HG02970 (cell line): Measurements from ENCODE around the gene HDGF.
"Not testable (repeated sequence)": the region's sequence is repeated elsewhere in the genome, so short reads cannot be mapped to it uniquely, and the experiment has no call there.

Source experiments
- ATAC-seq: cut with Tn5 transposase; IDR thresholded peaks from one replicate; pipeline ENCODE4 v1.9.1; 2021; ENCODE audit warnings: mild to moderate bottlenecking, moderate library complexity, moderate number of reproducible peaks; ENCODE audit not compliant: unreplicated experiment, low FRiP score

The HDGF gene

GRCh38 chr1:156767101-156767878 is 15.8 kb upstream of the HDGF start, which contains the start of gene PRCC:
Gene PRCC, plus strand, starts transcription at chr1:156767535. Its CDS starts 237 bp downstream, at chr1:156767772.
- ATAC-seq: peak; percentile 92

GRCh38 chr1:156766298-156767100 is 15.0 kb upstream of the HDGF start:
- no peak for ATAC-seq

- ATAC-seq: no peak
Measured at GRCh38 chr1:156765666-156766065, 14.2 kb upstream of the HDGF start.

GRCh38 chr1:156765136-156765535 is 13.7 kb upstream of the HDGF start:
- ATAC-seq: not testable (repeated sequence)

- ATAC-seq: no peak
Measured at GRCh38 chr1:156760796-156761104, 9.3 kb upstream of the HDGF start.

- no peak for ATAC-seq
Measured at GRCh38 chr1:156760092-156760795, 8.8 kb upstream of the HDGF start.

GRCh38 chr1:156757572-156758253 is 6.2 kb upstream of the HDGF start:
- not testable (repeated sequence) for ATAC-seq

- no peak for ATAC-seq
Measured at GRCh38 chr1:156756355-156756754, 4.9 kb upstream of the HDGF start.

GRCh38 chr1:156755527-156755950 is 4.1 kb upstream of the HDGF start:
- ATAC-seq: no peak

GRCh38 chr1:156754219-156754618 is 2.7 kb upstream of the HDGF start:
- no peak for ATAC-seq

- ATAC-seq: no peak
Measured at GRCh38 chr1:156752843-156753482, 1.5 kb upstream of the HDGF start.

- ATAC-seq: peak; percentile 55
Measured at GRCh38 chr1:156751757-156752481, 444 bp upstream of the HDGF start.

GRCh38 chr1:156750711-156751450 is 594 bp downstream of the HDGF start:
- peak; percentile 18 for ATAC-seq

GRCh38 chr1:156750191-156750672 is 1.2 kb downstream of the HDGF start:
- ATAC-seq: no peak

GRCh38 chr1:156749419-156750118 is 1.9 kb downstream of the HDGF start:
- ATAC-seq: no peak

GRCh38 chr1:156748670-156749418 is 2.6 kb downstream of the HDGF start:
- no peak for ATAC-seq
